ENCODE results near the gene ADA. TPM values are rescaled to one million over a fixed set of nuclear protein-coding genes. Genes with fewer than 3 reads are reported as not detected.

ADA gene
- total and polyA plus RNA-seq, 2 of the 13 experiments (the other 11 are each of a cell fraction or from before 2014, with no cell fraction given) = 2.5 to 11.3 TPM

DNA sequence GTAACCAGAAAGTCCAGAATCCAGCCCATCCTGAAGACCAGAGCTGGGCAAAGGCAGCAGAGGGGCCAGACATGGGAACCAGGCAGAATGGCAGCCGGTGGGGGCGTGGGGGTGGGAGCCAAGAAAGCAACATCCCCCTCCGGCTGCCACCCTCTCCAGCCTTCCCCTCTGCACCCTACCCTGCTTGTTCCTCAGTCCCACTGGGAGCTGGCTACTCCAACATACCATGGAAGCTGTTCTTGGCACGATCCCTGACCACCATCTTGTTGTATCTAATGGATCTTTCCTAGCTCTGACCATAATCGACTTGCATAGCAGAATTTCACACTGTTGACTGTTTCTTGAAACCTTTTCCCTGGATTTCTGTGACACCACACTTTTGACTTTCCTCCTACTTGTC is 30.2 kb downstream of the ADA start (continued):
- TF ChIP-seq, protein P1, sequence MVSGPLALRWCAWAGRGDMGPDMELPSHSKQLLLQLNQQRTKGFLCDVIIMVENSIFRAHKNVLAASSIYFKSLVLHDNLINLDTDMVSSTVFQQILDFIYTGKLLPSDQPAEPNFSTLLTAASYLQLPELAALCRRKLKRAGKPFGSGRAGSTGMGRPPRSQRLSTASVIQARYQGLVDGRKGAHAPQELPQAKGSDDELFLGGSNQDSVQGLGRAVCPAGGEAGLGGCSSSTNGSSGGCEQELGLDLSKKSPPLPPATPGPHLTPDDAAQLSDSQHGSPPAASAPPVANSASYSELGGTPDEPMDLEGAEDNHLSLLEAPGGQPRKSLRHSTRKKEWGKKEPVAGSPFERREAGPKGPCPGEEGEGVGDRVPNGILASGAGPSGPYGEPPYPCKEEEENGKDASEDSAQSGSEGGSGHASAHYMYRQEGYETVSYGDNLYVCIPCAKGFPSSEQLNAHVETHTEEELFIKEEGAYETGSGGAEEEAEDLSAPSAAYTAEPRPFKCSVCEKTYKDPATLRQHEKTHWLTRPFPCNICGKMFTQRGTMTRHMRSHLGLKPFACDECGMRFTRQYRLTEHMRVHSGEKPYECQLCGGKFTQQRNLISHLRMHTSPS (CRISPR knock-in tag; IDR thresholded peaks at IDR 0.05; ENCODE audit: low read depth) = no peak

DNA sequence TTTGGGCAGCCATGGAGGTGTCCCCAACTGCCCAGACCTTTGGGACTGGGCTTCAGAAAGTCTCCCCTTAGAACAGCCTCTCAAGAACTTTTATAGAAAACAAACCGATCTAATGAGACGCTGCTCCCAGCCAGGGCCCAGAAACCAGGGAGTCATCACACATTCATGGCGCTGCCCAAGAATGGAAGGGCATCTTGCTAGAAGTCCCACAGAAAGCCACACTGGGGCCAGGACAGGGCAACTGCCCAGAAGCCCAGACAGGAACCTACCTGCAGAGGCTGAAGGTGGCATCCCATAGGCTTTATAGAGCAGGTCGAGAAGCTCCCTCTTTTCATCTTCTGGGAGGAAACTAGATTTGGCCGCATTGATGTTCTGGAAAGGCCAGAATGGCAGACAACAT is 31.5 kb downstream of the ADA start:
- TF ChIP-seq PRPF4 (IDR thresholded peaks at IDR 0.05; ENCODE audit: low read depth, low read length, poor library complexity, severe bottlenecking) (no peak), KAT2B (IDR thresholded peaks at IDR 0.05; ENCODE audit: borderline replicate concordance, low read depth, low read length) (no peak), ESRRA (CRISPR knock-in tag; IDR thresholded peaks at IDR 0.05; ENCODE audit: low read depth) (no peak), SIN3A (IDR thresholded peaks at IDR 0.05; ENCODE audit: borderline replicate concordance, low read depth, low read length) (no peak), JUNB (CRISPR knock-in tag; IDR thresholded peaks at IDR 0.05; ENCODE audit: borderline replicate concordance) (no peak), RXRB (CRISPR knock-in tag; IDR thresholded peaks at IDR 0.05; ENCODE audit: borderline replicate concordance) (no peak), AGO1 (IDR thresholded peaks at IDR 0.05; ENCODE audit: low read depth, low read length, poor library complexity, severe bottlenecking) (no peak), ZNF17 (CRISPR knock-in tag; IDR thresholded peaks at IDR 0.05) (no peak), ZNF337 (CRISPR knock-in tag; IDR thresholded peaks at IDR 0.05; ENCODE audit: borderline replicate concordance, low read depth) (no peak), ZNF451 (CRISPR knock-in tag; IDR thresholded peaks at IDR 0.05) (no peak), ZBTB2 (CRISPR knock-in tag; IDR thresholded peaks at IDR 0.05; ENCODE audit: low read depth) (no peak)
- TF ChIP-seq, protein P2, sequence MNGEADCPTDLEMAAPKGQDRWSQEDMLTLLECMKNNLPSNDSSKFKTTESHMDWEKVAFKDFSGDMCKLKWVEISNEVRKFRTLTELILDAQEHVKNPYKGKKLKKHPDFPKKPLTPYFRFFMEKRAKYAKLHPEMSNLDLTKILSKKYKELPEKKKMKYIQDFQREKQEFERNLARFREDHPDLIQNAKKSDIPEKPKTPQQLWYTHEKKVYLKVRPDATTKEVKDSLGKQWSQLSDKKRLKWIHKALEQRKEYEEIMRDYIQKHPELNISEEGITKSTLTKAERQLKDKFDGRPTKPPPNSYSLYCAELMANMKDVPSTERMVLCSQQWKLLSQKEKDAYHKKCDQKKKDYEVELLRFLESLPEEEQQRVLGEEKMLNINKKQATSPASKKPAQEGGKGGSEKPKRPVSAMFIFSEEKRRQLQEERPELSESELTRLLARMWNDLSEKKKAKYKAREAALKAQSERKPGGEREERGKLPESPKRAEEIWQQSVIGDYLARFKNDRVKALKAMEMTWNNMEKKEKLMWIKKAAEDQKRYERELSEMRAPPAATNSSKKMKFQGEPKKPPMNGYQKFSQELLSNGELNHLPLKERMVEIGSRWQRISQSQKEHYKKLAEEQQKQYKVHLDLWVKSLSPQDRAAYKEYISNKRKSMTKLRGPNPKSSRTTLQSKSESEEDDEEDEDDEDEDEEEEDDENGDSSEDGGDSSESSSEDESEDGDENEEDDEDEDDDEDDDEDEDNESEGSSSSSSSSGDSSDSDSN (CRISPR knock-in tag; IDR thresholded peaks at IDR 0.05) = no peak
- Histone ChIP-seq H3K36me3 (replicated peaks in 1 of 2; ENCODE audit: control insufficient read depth in 1 of 2, insufficient read depth in 2 of 2, low read length in 2 of 2) (peaks cover 9 to 20% of the 10 kb centered on the region in 2 experiments), H3K27me3 (ENCODE audit: control insufficient read depth in 1 of 2, insufficient read depth in 2 of 2, low read length in 2 of 2) (no peaks in the 10 kb centered on the region), H3K9ac (ENCODE audit: insufficient read depth, low read depth, low read length) (no peak overlapping the region), H3K9me3 (ENCODE audit: low read length) (no peaks in the 10 kb centered on the region), H3K4me2 (ENCODE audit: low read depth, low read length) (no peak overlapping the region), H4K20me1 (ENCODE audit: insufficient read depth, low read length) (no peaks in the 10 kb centered on the region), H3K79me2 (ENCODE audit: insufficient read depth, low read length) (no peaks in the 10 kb centered on the region), H2AFZ (ENCODE audit: low read length) (no peak overlapping the region), H3K4me1 (ENCODE audit: insufficient read depth, low read length) (no peaks in the 10 kb centered on the region), H3K4me3 (replicated peaks in 1 of 3; ENCODE audit: insufficient read depth in 1 of 3, low read depth in 2 of 3, low read length in 3 of 3) (no peak overlapping the region), H3K27ac (ENCODE audit: extremely low read length, insufficient read depth, low read length) (no peak overlapping the region)
- no TSS peak for BruUV-seq (replicated peaks)
- FAIRE-seq (no peak), DNase-seq (ENCODE audit: low spot score) (no peak), ATAC-seq (no peak)
- intact Hi-C loops (cut with micrococcal nuclease; ENCODE audit: unreplicated experiment) = no loop called here
- WGBS (ENCODE audit: low lambda C conversion rate) = 97% methylated on average over 5 of the region's 5 CpGs
- POLR2A ChIA-PET = no interaction called here
- in situ Hi-C loops (cut with HindIII; ENCODE audit: extremely low pct_ligation_motif_present, low pct_unique_long_range_greater_than_20kb) = no loop called here
- CTCF ChIA-PET (ENCODE audit: low intra/inter-chr PET ratio, low total read pairs) = no interaction called here

All from HepG2 (cell line).